A673 (cell line): Measurements from ENCODE around the gene TDO2. TPM values are rescaled to one million over a fixed set of nuclear protein-coding genes. Genes with fewer than 3 reads are reported as not detected.
"Not testable (repeated sequence)": the region's sequence is repeated elsewhere in the genome, so short reads cannot be mapped to it uniquely, and the experiment has no call there.

ENCODE experiments used
- BruUV-seq: library from RNA; stranded (reverse); fragments of 400-500 nt; replicated peaks from 2 replicates; lab custom pipeline; 2021; lab: Mats Ljungman, UMichigan
- CTCF ChIA-PET: fragments of 300-600 bp; sonication (Branson Sonifier 250); formaldehyde crosslinking; loops from one replicate; lab custom pipeline; 2022; ENCODE audit warnings: antibody characterized with exemption; lab: Charles Lee
- POLR2A ChIA-PET: fragments of 300-600 bp; sonication (Branson Sonifier 250); formaldehyde crosslinking; loops from one replicate; lab custom pipeline; 2022; ENCODE audit warnings: antibody characterized with exemption; ENCODE audit not compliant: low non-redundant PET; lab: Charles Lee
- DNase-seq: peaks from one replicate; pipeline ENCODE4 v3.0.0-alpha.2; 2015; ENCODE audit warnings: low spot score
- H3K27ac ChIP-seq: fragments of 200-600 bp; sonication (generic); 2 replicates; pipeline ENCODE4 v1.5.1; 2016; ENCODE audit warnings: mixed run types, low read depth, mild to moderate bottlenecking, mixed read lengths, antibody characterized with exemption, low read length; ENCODE audit not compliant: poor library complexity, severe bottlenecking
- H3K27me3 ChIP-seq: fragments of 200-600 bp; sonication (generic); replicated peaks from 2 replicates; pipeline ENCODE4 v1.6.1; 2017; ENCODE audit warnings: mixed run types, low read depth, mild to moderate bottlenecking, mixed read lengths, antibody characterized with exemption, low read length; ENCODE audit not compliant: insufficient read depth, poor library complexity
- H3K36me3 ChIP-seq: fragments of 200-600 bp; sonication (generic); 2 replicates; pipeline ENCODE4 v1.6.1; 2016; ENCODE audit warnings: mixed run types, mild to moderate bottlenecking, mixed read lengths, antibody characterized with exemption, low read length; ENCODE audit not compliant: insufficient read depth, poor library complexity, severe bottlenecking
- H3K4me1 ChIP-seq: fragments of 200-600 bp; sonication (generic); 2 replicates; pipeline ENCODE4 v1.6.1; 2017; ENCODE audit warnings: mixed run types, mild to moderate bottlenecking, mixed read lengths, antibody characterized with exemption, low read length; ENCODE audit not compliant: insufficient read depth, poor library complexity, severe bottlenecking
- H3K4me3 ChIP-seq: fragments of 200-600 bp; sonication (generic); 2 replicates; pipeline ENCODE4 v1.5.1; 2016; ENCODE audit warnings: low read depth, mixed run types, mild to moderate bottlenecking, mixed read lengths, low read length; ENCODE audit not compliant: poor library complexity, severe bottlenecking
- H3K9me3 ChIP-seq: fragments of 200-600 bp; sonication (generic); 2 replicates; pipeline ENCODE4 v1.6.1; 2016; ENCODE audit warnings: mixed run types, low read depth, mild to moderate bottlenecking, mixed read lengths, antibody characterized with exemption, low read length; ENCODE audit not compliant: poor library complexity, severe bottlenecking
- EZH2 ChIP-seq: fragments of 200-600 bp; sonication (generic); IDR thresholded peaks from 2 replicates; pipeline ENCODE4 v1.6.1; 2017; ENCODE audit warnings: borderline replicate concordance, low read depth, mild to moderate bottlenecking, mixed read lengths, antibody characterized with exemption, low read length; ENCODE audit not compliant: poor library complexity, severe bottlenecking
- intact Hi-C: fragments of 100-400 bp; cut with micrococcal nuclease; formaldehyde crosslinking; loops from one replicate; pipeline ENCODE4 v1.10.0; 2022; ENCODE audit not compliant: unreplicated experiment
- total RNA-seq: library from RNA; stranded (reverse); gene quantifications from 2 replicates; pipeline ENCODE4 v1.2.3, GENCODE V29; 2021
- TF ChIP-seq, protein P1 (sequence below): fragments of 300-800, 200-600 bp; sonication (generic); conservative IDR thresholded peaks from 2 replicates; pipeline ENCODE4 v1.5.1; 2017; ENCODE audit warnings: low read depth, mild to moderate bottlenecking, antibody characterized with exemption, low read length, moderate library complexity, mixed read lengths

The TDO2 gene
- total RNA-seq, 1 experiment from 2014 or later = 1.0 TPM

DNA sequence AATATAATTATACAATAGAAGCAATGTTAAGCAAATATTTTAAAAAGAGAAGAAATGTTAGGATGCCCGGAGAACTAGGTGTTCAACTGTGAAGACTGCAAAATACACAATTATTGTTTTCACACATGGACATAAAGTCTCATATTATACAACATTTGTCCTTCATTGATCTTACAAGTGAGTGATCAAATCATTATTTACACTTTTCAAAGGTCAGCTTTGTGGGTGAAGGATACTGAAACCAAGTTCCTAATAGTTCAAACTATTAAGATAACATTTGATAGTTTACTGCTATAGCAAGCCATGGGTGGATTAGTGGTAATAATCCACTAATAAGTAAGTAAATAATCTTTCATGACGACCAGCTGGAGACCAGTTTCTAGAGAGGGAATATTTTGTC, 26.8 kb downstream of the TDO2 start:
- Histone ChIP-seq H3K4me3 (no peak overlapping the region), H3K36me3 (no peaks in the 10 kb centered on the region), H3K27me3 (no peaks in the 10 kb centered on the region), H3K27ac (no peak overlapping the region), H3K4me1 (no peaks in the 10 kb centered on the region), H3K9me3 (no peaks in the 10 kb centered on the region)
- ChIA-PET CTCF (no interaction called here), POLR2A (no interaction called here)
- BruUV-seq = no TSS peak
- no peak for DNase-seq
- intact Hi-C loops = no loop called here
- TF ChIP-seq EZH2 = no peak
- TF ChIP-seq, protein P1, sequence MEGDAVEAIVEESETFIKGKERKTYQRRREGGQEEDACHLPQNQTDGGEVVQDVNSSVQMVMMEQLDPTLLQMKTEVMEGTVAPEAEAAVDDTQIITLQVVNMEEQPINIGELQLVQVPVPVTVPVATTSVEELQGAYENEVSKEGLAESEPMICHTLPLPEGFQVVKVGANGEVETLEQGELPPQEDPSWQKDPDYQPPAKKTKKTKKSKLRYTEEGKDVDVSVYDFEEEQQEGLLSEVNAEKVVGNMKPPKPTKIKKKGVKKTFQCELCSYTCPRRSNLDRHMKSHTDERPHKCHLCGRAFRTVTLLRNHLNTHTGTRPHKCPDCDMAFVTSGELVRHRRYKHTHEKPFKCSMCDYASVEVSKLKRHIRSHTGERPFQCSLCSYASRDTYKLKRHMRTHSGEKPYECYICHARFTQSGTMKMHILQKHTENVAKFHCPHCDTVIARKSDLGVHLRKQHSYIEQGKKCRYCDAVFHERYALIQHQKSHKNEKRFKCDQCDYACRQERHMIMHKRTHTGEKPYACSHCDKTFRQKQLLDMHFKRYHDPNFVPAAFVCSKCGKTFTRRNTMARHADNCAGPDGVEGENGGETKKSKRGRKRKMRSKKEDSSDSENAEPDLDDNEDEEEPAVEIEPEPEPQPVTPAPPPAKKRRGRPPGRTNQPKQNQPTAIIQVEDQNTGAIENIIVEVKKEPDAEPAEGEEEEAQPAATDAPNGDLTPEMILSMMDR = no peak

DNA sequence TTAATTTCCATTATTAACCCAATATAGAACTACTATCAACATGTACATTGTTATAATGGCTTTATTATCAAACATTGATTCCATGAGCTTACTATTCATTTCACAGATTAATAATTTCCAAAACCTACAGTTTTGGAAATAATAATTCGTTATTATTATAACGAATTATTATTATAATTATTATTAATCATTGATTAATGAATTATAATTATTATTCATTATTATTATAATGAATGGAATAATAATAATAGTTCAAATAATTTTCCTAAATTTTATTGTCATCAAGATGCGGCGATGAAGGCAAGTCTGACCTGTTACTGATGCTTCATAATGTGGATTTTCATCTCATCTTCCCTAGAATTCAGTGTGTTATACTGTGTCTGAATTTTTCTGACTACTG, 28.1 kb downstream of the TDO2 start:
- H3K27ac ChIP-seq = no peak overlapping the region
- DNase-seq = no peak
- intact Hi-C loops = no loop called here
- no TSS peak for BruUV-seq
- no peaks in the 10 kb centered on the region for H3K4me1 ChIP-seq
- H3K4me3 ChIP-seq = no peak overlapping the region
- ChIA-PET CTCF (no interaction called here), POLR2A (no interaction called here)
- no peaks in the 10 kb centered on the region for H3K36me3 ChIP-seq
- H3K27me3 ChIP-seq = no peaks in the 10 kb centered on the region
- H3K9me3 ChIP-seq = no peaks in the 10 kb centered on the region
- TF ChIP-seq, protein P1 = no peak
- no peak for TF ChIP-seq EZH2

DNA sequence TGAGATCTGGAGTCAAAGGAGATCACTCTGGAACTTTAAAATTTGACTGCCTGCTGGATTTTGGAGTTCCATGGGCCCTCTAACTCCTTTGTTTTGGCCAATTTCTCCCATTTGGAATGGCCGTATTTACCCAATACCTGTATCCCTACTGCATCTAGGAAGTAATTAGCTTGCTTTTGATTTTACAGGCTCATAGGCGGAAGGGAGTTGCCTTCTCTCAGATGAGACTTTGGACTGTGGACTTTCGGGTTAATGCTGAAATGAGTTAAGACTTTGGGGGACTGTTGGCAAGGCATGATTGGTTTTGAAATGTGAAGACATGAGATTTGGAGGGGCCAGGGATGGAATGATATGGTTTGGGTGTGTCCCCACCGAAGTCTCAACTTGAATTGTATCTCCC, 31.1 kb downstream of the TDO2 start:
- H3K27me3 ChIP-seq, DNase-seq, H3K4me1 ChIP-seq, intact Hi-C loops, H3K36me3 ChIP-seq, H3K27ac ChIP-seq, BruUV-seq, H3K9me3 ChIP-seq, CTCF ChIA-PET, H3K4me3 ChIP-seq, POLR2A ChIA-PET: not testable (repeated sequence)

DNA sequence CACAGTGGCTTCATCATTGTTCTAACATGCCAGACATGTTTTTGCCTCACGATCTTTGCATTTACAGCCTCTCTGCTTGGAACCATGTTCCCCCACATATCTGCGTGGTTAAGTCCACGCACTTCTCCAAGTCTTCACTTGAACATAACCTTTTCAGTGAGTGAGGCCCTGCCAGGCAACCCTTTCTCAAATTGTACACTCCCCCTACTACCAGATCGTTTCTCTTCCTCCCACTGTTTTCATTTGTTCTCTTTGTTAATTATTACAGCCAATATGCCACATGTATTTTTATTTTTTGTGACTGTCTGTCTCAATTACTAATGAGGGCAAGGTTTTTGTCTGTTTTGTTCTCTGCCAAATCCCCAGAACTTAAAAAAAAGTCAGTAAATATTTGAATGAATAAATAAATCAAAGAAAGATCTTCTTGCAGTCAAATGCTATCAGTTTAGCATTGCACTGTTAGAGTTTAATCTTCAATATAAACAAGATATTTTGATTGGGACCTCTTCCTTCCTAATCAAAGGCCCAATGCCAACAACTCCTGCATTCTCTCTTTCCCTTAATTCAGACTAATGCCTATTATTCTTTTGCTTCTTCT, 32.0 kb downstream of the TDO2 start:
- ChIA-PET CTCF (no interaction called here), POLR2A (no interaction called here)
- H3K27me3 ChIP-seq = no peaks in the 10 kb centered on the region
- H3K27ac ChIP-seq = no peak overlapping the region
- TF ChIP-seq EZH2 = no peak
- TF ChIP-seq, protein P1 = no peak
- BruUV-seq = no TSS peak
- no peak overlapping the region for H3K4me3 ChIP-seq
- no peaks in the 10 kb centered on the region for H3K4me1 ChIP-seq
- H3K36me3 ChIP-seq = no peaks in the 10 kb centered on the region
- intact Hi-C loops = no loop called here
- no peak for DNase-seq
- no peaks in the 10 kb centered on the region for H3K9me3 ChIP-seq
